Measurements from ENCODE around the gene RNF151.

DNA sequence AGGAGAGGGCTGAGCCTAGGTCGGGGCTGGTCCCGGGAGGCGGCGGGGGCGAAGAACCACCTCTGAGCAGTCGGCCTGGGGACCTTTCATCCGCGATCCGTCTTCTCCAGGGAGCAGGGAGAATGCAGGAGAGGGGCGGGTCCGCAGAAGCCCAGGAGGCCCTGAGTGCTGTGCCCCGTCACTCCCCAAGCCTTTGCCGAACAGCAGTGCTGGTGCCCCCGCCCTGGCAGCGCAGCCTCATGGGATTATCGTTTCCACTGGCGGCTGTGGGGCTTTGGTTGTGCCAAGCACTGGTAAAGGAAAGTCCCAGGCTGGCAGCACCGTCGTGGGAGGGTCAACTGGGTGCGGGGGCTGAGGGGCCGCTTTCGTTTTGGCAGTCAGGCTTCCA, 5.8 kb downstream of the RNF151 start:
- TF ChIP-seq, protein P1, sequence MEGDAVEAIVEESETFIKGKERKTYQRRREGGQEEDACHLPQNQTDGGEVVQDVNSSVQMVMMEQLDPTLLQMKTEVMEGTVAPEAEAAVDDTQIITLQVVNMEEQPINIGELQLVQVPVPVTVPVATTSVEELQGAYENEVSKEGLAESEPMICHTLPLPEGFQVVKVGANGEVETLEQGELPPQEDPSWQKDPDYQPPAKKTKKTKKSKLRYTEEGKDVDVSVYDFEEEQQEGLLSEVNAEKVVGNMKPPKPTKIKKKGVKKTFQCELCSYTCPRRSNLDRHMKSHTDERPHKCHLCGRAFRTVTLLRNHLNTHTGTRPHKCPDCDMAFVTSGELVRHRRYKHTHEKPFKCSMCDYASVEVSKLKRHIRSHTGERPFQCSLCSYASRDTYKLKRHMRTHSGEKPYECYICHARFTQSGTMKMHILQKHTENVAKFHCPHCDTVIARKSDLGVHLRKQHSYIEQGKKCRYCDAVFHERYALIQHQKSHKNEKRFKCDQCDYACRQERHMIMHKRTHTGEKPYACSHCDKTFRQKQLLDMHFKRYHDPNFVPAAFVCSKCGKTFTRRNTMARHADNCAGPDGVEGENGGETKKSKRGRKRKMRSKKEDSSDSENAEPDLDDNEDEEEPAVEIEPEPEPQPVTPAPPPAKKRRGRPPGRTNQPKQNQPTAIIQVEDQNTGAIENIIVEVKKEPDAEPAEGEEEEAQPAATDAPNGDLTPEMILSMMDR (IDR thresholded peaks at IDR 0.05) = no peak
- TF ChIP-seq POLR2A (IDR thresholded peaks at IDR 0.05) = no peak

Data from heart left ventricle (tissue), 13 donors.